H1 (cell line): ENCODE results near the gene GPC3. TPM values are rescaled to one million over a fixed set of nuclear protein-coding genes. Genes with fewer than 3 reads are reported as not detected.

Experiments
- CTCF ChIA-PET: fragments of 300-600 bp; sonication (Branson Sonifier 250); formaldehyde crosslinking; loops from one replicate; lab custom pipeline; 2021; ENCODE audit not compliant: partially characterized antibody; lab: Charles Lee
- POLR2A ChIA-PET: fragments of 300-600 bp; sonication (Branson Sonifier 250); formaldehyde crosslinking; loops from one replicate; lab custom pipeline; 2021; ENCODE audit warnings: inconsistent platforms; ENCODE audit not compliant: partially characterized antibody; lab: Charles Lee
- DNase-seq, 2 experiments: peaks; one replicate each; pipeline versions ENCODE4 v3.0.0 to v3.0.0-alpha.2; 2010 to 2022; ENCODE audit warnings: low spot score in 2 of 2, low read depth in 1 of 2, mixed read lengths in 1 of 2
- FAIRE-seq: peaks from 2 replicates; lab custom pipeline; 2011; peaks lifted over from hg19 to GRCh38; lab: Jason Lieb, UNC
- H2AFZ ChIP-seq: 2 replicates; pipeline ENCODE4 v1.8.1; 2012; ENCODE audit warnings: low read length, inconsistent platforms
- H2AK5ac ChIP-seq: 2 replicates; pipeline ENCODE4 v1.6.1; 2013; ENCODE audit warnings: low read depth, low read length
- H2BK120ac ChIP-seq: replicated peaks from 2 replicates; pipeline ENCODE3; 2013; ENCODE audit warnings: low read depth, low read length, inconsistent platforms
- H2BK12ac ChIP-seq: 2 replicates; pipeline ENCODE4 v1.6.1; 2013; ENCODE audit warnings: low read depth, low read length
- H2BK15ac ChIP-seq: 2 replicates; pipeline ENCODE4 v1.6.1; 2013; ENCODE audit warnings: low read length
- H2BK20ac ChIP-seq: 2 replicates; pipeline ENCODE4 v1.6.1; 2013; ENCODE audit warnings: low read length
- H2BK5ac ChIP-seq: 2 replicates; pipeline ENCODE4 v1.6.1; 2013; ENCODE audit warnings: low read depth, low read length
- H3K14ac ChIP-seq: 2 replicates; pipeline ENCODE4 v1.6.1; 2013; ENCODE audit warnings: inconsistent platforms; ENCODE audit not compliant: insufficient read length
- H3K18ac ChIP-seq: 2 replicates; pipeline ENCODE4 v1.6.1; 2013; ENCODE audit warnings: low read length; ENCODE audit errors: extremely low read depth
- H3K23ac ChIP-seq: 2 replicates; pipeline ENCODE4 v1.6.1; 2013; ENCODE audit warnings: inconsistent platforms; ENCODE audit not compliant: insufficient read length
- H3K23me2 ChIP-seq: 2 replicates; pipeline ENCODE4 v1.6.1; 2013; ENCODE audit warnings: low read depth, low read length
- H3K27ac ChIP-seq: 2 replicates; pipeline ENCODE4 v1.6.1; 2011; ENCODE audit warnings: low read depth, low read length, inconsistent platforms
- H3K27me3 ChIP-seq, 4 experiments: replicated peaks in 1 of 4; 1 replicate in 1 of 4; 2 replicates in 3 of 4; pipeline versions ENCODE4 v1.6.1 to v1.8.1; 2011 to 2013; ENCODE audit warnings: low read length in 3 of 4, mild to moderate bottlenecking in 3 of 4, inconsistent platforms in 2 of 4, mixed read lengths in 2 of 4, moderate library complexity in 1 of 4; ENCODE audit not compliant: control insufficient read depth in 3 of 4, insufficient read depth in 3 of 4; ENCODE audit errors: extremely low read depth in 1 of 4
- H3K36me3 ChIP-seq, 4 experiments: 2 replicates each; pipeline versions ENCODE4 v1.6.1 to v1.8.1; 2011 to 2013; ENCODE audit warnings: mild to moderate bottlenecking in 4 of 4, low read length in 3 of 4, moderate library complexity in 2 of 4, control low read depth in 1 of 4, inconsistent platforms in 1 of 4; ENCODE audit not compliant: insufficient read depth in 4 of 4, control insufficient read depth in 2 of 4
- H3K4ac ChIP-seq: replicated peaks from 2 replicates; pipeline ENCODE3; 2013; ENCODE audit warnings: low read length, low read depth, mixed read lengths, inconsistent platforms; ENCODE audit not compliant: insufficient read length
- H3K4me1 ChIP-seq, 4 experiments: replicated peaks in 1 of 4; 1 replicate in 1 of 4; 2 replicates in 3 of 4; pipeline versions ENCODE4 v1.6.1 to v1.8.1; 2011 to 2013; ENCODE audit warnings: low read length in 3 of 4, inconsistent platforms in 2 of 4, mixed read lengths in 1 of 4; ENCODE audit not compliant: insufficient read depth in 4 of 4, control insufficient read depth in 3 of 4
- H3K4me2 ChIP-seq, 2 experiments: 2 replicates each; pipeline versions ENCODE4 v1.6.1 to v1.8.1; 2011 to 2013; ENCODE audit warnings: low read depth in 2 of 2, low read length in 2 of 2, control low read depth in 1 of 2, inconsistent platforms in 1 of 2, mild to moderate bottlenecking in 1 of 2; ENCODE audit not compliant: insufficient read depth in 1 of 2
- H3K4me3 ChIP-seq, 4 experiments: fragments of 200-600, 300-600 bp in 1 of 4; sonication (generic), shearing (Covaris generic), sonication (Bioruptor Twin) in 1 of 4; 2 replicates each; pipeline versions ENCODE4 v1.5.1 to v1.8.1; 2011 to 2016; ENCODE audit warnings: low read length in 4 of 4, low read depth in 3 of 4, control low read depth in 2 of 4, inconsistent platforms in 2 of 4, mild to moderate bottlenecking in 2 of 4, mixed read lengths in 1 of 4, moderate library complexity in 1 of 4; ENCODE audit not compliant: insufficient read depth in 2 of 4; ENCODE audit errors: extremely low read depth in 1 of 4
- H3K56ac ChIP-seq: replicated peaks from 2 replicates; pipeline ENCODE3; 2013; ENCODE audit warnings: low read depth, mild to moderate bottlenecking, mixed read lengths, low read length, inconsistent platforms; ENCODE audit not compliant: insufficient read length
- H3K79me1 ChIP-seq: 2 replicates; pipeline ENCODE4 v1.6.1; 2013; ENCODE audit warnings: low read depth, low read length, control low read depth
- H3K79me2 ChIP-seq, 2 experiments: 2 replicates each; pipeline versions ENCODE4 v1.6.1 to v1.8.1; 2012 to 2013; ENCODE audit warnings: low read length in 2 of 2, mild to moderate bottlenecking in 2 of 2, inconsistent platforms in 1 of 2; ENCODE audit not compliant: insufficient read depth in 2 of 2, control insufficient read depth in 1 of 2
- H3K9ac ChIP-seq, 4 experiments: replicated peaks in 1 of 4; 1 replicate in 1 of 4; 2 replicates in 3 of 4; pipeline versions ENCODE4 v1.6.1 to v1.8.1; 2011 to 2013; ENCODE audit warnings: low read depth in 3 of 4, low read length in 3 of 4, control low read depth in 2 of 4, mild to moderate bottlenecking in 2 of 4, moderate library complexity in 2 of 4, inconsistent platforms in 1 of 4; ENCODE audit errors: extremely low read depth in 1 of 4
- H3K9me3 ChIP-seq, 2 experiments: 2 replicates each; pipeline versions ENCODE4 v1.6.1 to v1.8.1; 2012 to 2013; ENCODE audit warnings: mild to moderate bottlenecking in 2 of 2, moderate library complexity in 2 of 2, control low read depth in 1 of 2, inconsistent platforms in 1 of 2, low read depth in 1 of 2, low read length in 1 of 2, mixed read lengths in 1 of 2; ENCODE audit not compliant: insufficient read depth in 2 of 2
- H4K20me1 ChIP-seq, 2 experiments: replicated peaks in 1 of 2; 2 replicates each; pipeline versions ENCODE3 to v1.8.1; 2011 to 2013; ENCODE audit warnings: inconsistent platforms in 2 of 2, low read length in 2 of 2, mild to moderate bottlenecking in 1 of 2; ENCODE audit not compliant: insufficient read depth in 2 of 2, control insufficient read depth in 1 of 2
- H4K5ac ChIP-seq: 2 replicates; pipeline ENCODE4 v1.6.1; 2013; ENCODE audit warnings: low read length, low read depth, mixed read lengths, inconsistent platforms; ENCODE audit not compliant: insufficient read length
- H4K8ac ChIP-seq: 2 replicates; pipeline ENCODE4 v1.8.0; 2013; ENCODE audit warnings: mild to moderate bottlenecking, moderate library complexity, low read length, inconsistent platforms; ENCODE audit not compliant: insufficient read depth; ENCODE audit errors: extremely low read depth
- H4K91ac ChIP-seq: replicated peaks from 2 replicates; pipeline ENCODE3; 2013; ENCODE audit warnings: low read length, mixed read lengths, inconsistent platforms; ENCODE audit not compliant: insufficient read length
- BACH1 ChIP-seq: IDR thresholded peaks from 2 replicates; pipeline ENCODE4 v1.6.1; 2012; ENCODE audit warnings: low read length, improper control_type of control experiment
- CHD1 ChIP-seq: IDR thresholded peaks from 2 replicates; pipeline ENCODE4 v1.6.1; 2012; ENCODE audit warnings: low read depth, low read length, improper control_type of control experiment
- CREB1 ChIP-seq: IDR thresholded peaks from 2 replicates; pipeline ENCODE4 v1.6.1; 2012; ENCODE audit warnings: inconsistent platforms
- GTF2F1 ChIP-seq: IDR thresholded peaks from 2 replicates; pipeline ENCODE4 v1.6.1; 2012; ENCODE audit warnings: low read depth, low read length, improper control_type of control experiment, borderline replicate concordance
- HDAC2 ChIP-seq, 2 experiments: fragments of 300-600 bp in 1 of 2; sonication (generic) in 1 of 2; IDR thresholded peaks; 2 replicates each; pipeline ENCODE4 v1.6.1; 2011 to 2012; ENCODE audit warnings: low read depth in 2 of 2, low read length in 2 of 2, mild to moderate bottlenecking in 2 of 2, moderate library complexity in 2 of 2, borderline replicate concordance in 1 of 2, inconsistent platforms in 1 of 2
- HDAC6 ChIP-seq: IDR thresholded peaks from one replicate; pipeline ENCODE4 v1.7.1; 2012; ENCODE audit warnings: low read depth, mild to moderate bottlenecking, inconsistent platforms, low read length, moderate library complexity
- KDM4A ChIP-seq: IDR thresholded peaks from one replicate; pipeline ENCODE4 v1.7.1; 2012; ENCODE audit warnings: low read depth, mild to moderate bottlenecking, moderate library complexity, low read length, inconsistent platforms; ENCODE audit not compliant: severe bottlenecking
- POLR2AphosphoS5 ChIP-seq: IDR thresholded peaks from 2 replicates; pipeline ENCODE4 v1.6.1; 2011; ENCODE audit warnings: low read depth, low read length
- SP2 ChIP-seq: IDR thresholded peaks from 2 replicates; pipeline ENCODE4 v1.6.1; 2012; ENCODE audit warnings: mild to moderate bottlenecking, low read length, inconsistent platforms
- SRF ChIP-seq: IDR thresholded peaks from 2 replicates; pipeline ENCODE4 v1.6.1; 2011; ENCODE audit warnings: mild to moderate bottlenecking, low read depth, low read length, moderate library complexity
- WGBS, 2 experiments: shearing (Covaris generic) in 1 of 2; methylation state at CpG; one replicate each; pipeline versions ENCODE4 v1.1.6 to v1.1.7; 2013 to 2015; ENCODE audit warnings: low lambda C conversion rate in 2 of 2, mixed read lengths in 2 of 2, inconsistent platforms in 1 of 2, low coverage in 1 of 2, missing lambda C conversion rate in 1 of 2; ENCODE audit not compliant: insufficient replicate concordance in 2 of 2, insufficient coverage in 1 of 2, insufficient read length in 1 of 2; ENCODE audit errors: extremely low coverage in 1 of 2, missing lambda C conversion rate in 1 of 2; 5-methylcytosine and 5-hydroxymethylcytosine counted together
- polyA plus RNA-seq, 7 experiments: library from polyadenylated mRNA; depleted of rRNA in 3 of 7; stranded (reverse) in 5 of 7; unstranded in 2 of 7; fragments of >200 nt in 5 of 7; fragments of 200-250 nt in 2 of 7; gene quantifications; 1 replicate in 5 of 7; 2 replicates in 1 of 7; 4 replicates in 1 of 7; pipeline versions ENCODE4 v1.2.1 to v1.2.3, GENCODE V29; 2011 to 2013; ENCODE audit warnings: missing spikeins in 2 of 7, mixed read lengths in 2 of 7
- total RNA-seq: library from RNA; stranded (reverse); fragmentation: NEBNext Ultra II Directional; extraction: Animal tissue kit (Norgen Biotek cat#: 25700); gene quantifications from 2 replicates; pipeline ENCODE4 v1.2.1, GENCODE V29; 2021

GPC3 gene
- total and polyA plus RNA-seq, 2 of the 8 experiments (the other 6 are each of a cell fraction or from before 2014, with no cell fraction given): 64.8 to 71.9 TPM

DNA sequence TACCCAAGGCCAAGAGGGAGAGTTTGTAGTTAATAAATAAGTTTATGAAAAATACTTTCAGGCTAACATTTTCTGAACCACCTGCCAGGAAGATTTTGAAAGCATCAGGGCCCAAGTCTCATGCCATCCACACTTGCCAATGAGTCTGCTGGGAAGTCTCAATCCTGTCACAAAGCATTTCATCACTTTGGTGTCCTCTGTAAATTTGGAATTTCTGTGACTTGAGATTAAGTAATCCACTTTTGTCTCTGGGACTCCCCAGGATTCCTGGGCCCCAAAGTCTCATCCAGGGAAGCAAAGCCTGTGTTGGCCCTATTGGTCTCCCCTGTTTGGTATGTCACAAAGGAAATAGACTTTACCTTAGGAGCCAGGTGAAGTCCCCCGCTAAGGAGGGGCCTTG is 470.9 kb downstream of the GPC3 start:
- Histone ChIP-seq H2AK5ac (no peak overlapping the region), H3K14ac (no peak overlapping the region), H3K79me1 (no peaks in the 10 kb centered on the region), H3K9ac (no peak overlapping the region), H2BK20ac (no peak overlapping the region), H3K79me2 (no peaks in the 10 kb centered on the region), H3K27me3 (no peaks in the 10 kb centered on the region), H3K4ac (no peak overlapping the region), H3K9me3 (no peaks in the 10 kb centered on the region), H3K36me3 (no peaks in the 10 kb centered on the region), H4K91ac (no peak overlapping the region), H3K56ac (no peak overlapping the region), H2AFZ (no peak overlapping the region), H4K5ac (no peak overlapping the region), H3K23me2 (no peaks in the 10 kb centered on the region; the same call in 1 of the 2 replicates), H3K4me3 (no peak overlapping the region), H4K8ac (no peak overlapping the region), H3K23ac (no peak overlapping the region), H2BK120ac (no peak overlapping the region), H4K20me1 (no peaks in the 10 kb centered on the region), H3K18ac (no peak overlapping the region), H3K4me1 (peaks cover 0 to 3% (median 0%) of the 10 kb centered on the region in 4 experiments; a peak in 1 of 7 replicates), H2BK12ac (no peak overlapping the region), H2BK15ac (no peak overlapping the region), H3K27ac (no peak overlapping the region), H2BK5ac (no peak overlapping the region), H3K4me2 (no peak overlapping the region)
- TF ChIP-seq SRF (no peak), HDAC2 (IDR thresholded peaks at IDR 0.05; ENCODE audit: borderline replicate concordance in 1 of 2, low read depth in 2 of 2, low read length in 2 of 2) (no peak), SP2 (no peak), GTF2F1 (no peak), KDM4A (no peak), HDAC6 (no peak), POLR2AphosphoS5 (no peak), CHD1 (no peak), CREB1 (no peak), BACH1 (no peak)
- FAIRE-seq (no peak), DNase-seq (no peak)
- CTCF ChIA-PET: interaction anchor here (0.6 kb wide), 1 partner anchor 12 kb away, joined by 3 read pairs; no protein-coding TSS in a partner anchor
- WGBS, 2 experiments: 86% methylated on average over 1 of the region's 1 CpG; no CpG with 5 or more reads in 1 of the 2 experiments
- POLR2A ChIA-PET: no interaction called here
